HepG2 (cell line): Measurements from ENCODE around the gene ZNF503. TPM values are rescaled to one million over a fixed set of nuclear protein-coding genes. Genes with fewer than 3 reads are reported as not detected.

Experiments used
- DMAP1 ChIP-seq: IDR thresholded peaks from 2 replicates; pipeline ENCODE4 v1.6.1; 2016
- HES4 ChIP-seq: sonication (generic); formaldehyde crosslinking; IDR thresholded peaks from 2 replicates; pipeline ENCODE4 v1.9.0; 2021; ENCODE audit warnings: mild to moderate bottlenecking, missing genetic modification reagents, borderline replicate concordance
- MAFK ChIP-seq, 2 experiments: IDR thresholded peaks in 1 of 2; conservative IDR thresholded peaks in 1 of 2; 2 replicates each; pipeline ENCODE4 v1.6.1; 2011; ENCODE audit warnings: improper control_type of control experiment in 2 of 2, low read length in 2 of 2
- NCOA2 ChIP-seq: sonication (generic); formaldehyde crosslinking; IDR thresholded peaks from 2 replicates; pipeline ENCODE4 v1.8.0; 2022; ENCODE audit warnings: inconsistent platforms
- NFE2L1 ChIP-seq: sonication (generic); formaldehyde crosslinking; IDR thresholded peaks from 2 replicates; pipeline ENCODE4 v1.4.0; 2020; ENCODE audit warnings: missing genetic modification reagents, mild to moderate bottlenecking, borderline replicate concordance
- TBX3 ChIP-seq: fragments of 450-650 bp; IDR thresholded peaks from 2 replicates; pipeline ENCODE4 v1.6.1; 2017; ENCODE audit warnings: antibody characterized with exemption, mild to moderate bottlenecking, inconsistent platforms, borderline replicate concordance
- ZBTB38 ChIP-seq: sonication (generic); formaldehyde crosslinking; IDR thresholded peaks from 2 replicates; pipeline ENCODE4 v1.5.1; 2020; ENCODE audit warnings: mild to moderate bottlenecking, missing genetic modification reagents
- ZC3H13 ChIP-seq: sonication (generic); formaldehyde crosslinking; IDR thresholded peaks from 2 replicates; pipeline ENCODE4 v1.8.1; 2023; ENCODE audit warnings: mild to moderate bottlenecking, missing genetic modification reagents, moderate library complexity
- ZFP90 ChIP-seq: sonication (generic); formaldehyde crosslinking; IDR thresholded peaks from 2 replicates; pipeline ENCODE4 v1.8.0; 2022; ENCODE audit warnings: missing genetic modification reagents, mild to moderate bottlenecking, inconsistent platforms, borderline replicate concordance
- ZFY ChIP-seq: sonication (generic); formaldehyde crosslinking; IDR thresholded peaks from 2 replicates; pipeline ENCODE4 v1.4.0; 2020; ENCODE audit warnings: missing genetic modification reagents
- ZNF547 ChIP-seq: sonication (generic); formaldehyde crosslinking; IDR thresholded peaks from 2 replicates; pipeline ENCODE4 v1.5.1; 2020; ENCODE audit warnings: mild to moderate bottlenecking, missing genetic modification reagents
- ZNF614 ChIP-seq: IDR thresholded peaks from 2 replicates; pipeline ENCODE4 v1.6.1; 2018; ENCODE audit warnings: missing biosample characterization, missing genetic modification reagents, inconsistent platforms, borderline replicate concordance
- ZNF792 ChIP-seq: IDR thresholded peaks from 2 replicates; pipeline ENCODE4 v1.6.1; 2016
- polyA plus RNA-seq, 8 experiments: library from polyadenylated mRNA; depleted of rRNA in 3 of 8; stranded (reverse) in 7 of 8; unstranded in 1 of 8; fragments of >200 nt; fragmentation: Illumina TruSeq in 4 of 8; extraction: Trizol in 4 of 8; gene quantifications; 2 replicates each; pipeline versions ENCODE4 v1.2.1 to v1.2.3, GENCODE V29; 2011 to 2016; ENCODE audit warnings: low read depth in 4 of 8, missing spikeins in 1 of 8, mixed read lengths in 1 of 8; ENCODE audit not compliant: insufficient read depth in 1 of 8
- total RNA-seq, 5 experiments: library from RNA; depleted of rRNA; stranded (reverse); fragments of >200 nt; fragmentation: Illumina TruSeq; extraction: Trizol; gene quantifications; 2 replicates each; pipeline ENCODE4 v1.2.3, GENCODE V29; 2016; ENCODE audit warnings: low read depth in 1 of 5
- TF ChIP-seq, protein P1 (sequence below): sonication (generic); formaldehyde crosslinking; IDR thresholded peaks from 2 replicates; pipeline ENCODE4 v1.4.0; 2020; ENCODE audit warnings: mild to moderate bottlenecking, missing genetic modification reagents
- TF ChIP-seq, protein P2 (sequence below): sonication (generic); formaldehyde crosslinking; IDR thresholded peaks from 2 replicates; pipeline ENCODE4 v1.9.0; 2021; ENCODE audit warnings: missing genetic modification reagents, mild to moderate bottlenecking, borderline replicate concordance
- TF ChIP-seq, protein P3 (sequence below): sonication (generic); formaldehyde crosslinking; IDR thresholded peaks from 2 replicates; pipeline ENCODE4 v1.4.0; 2020; ENCODE audit warnings: mild to moderate bottlenecking, missing genetic modification reagents

ZNF503 gene
- total and polyA plus RNA-seq, 2 of the 13 experiments (the other 11 are each of a cell fraction or from before 2014, with no cell fraction given): 2.7 to 8.3 TPM

DNA sequence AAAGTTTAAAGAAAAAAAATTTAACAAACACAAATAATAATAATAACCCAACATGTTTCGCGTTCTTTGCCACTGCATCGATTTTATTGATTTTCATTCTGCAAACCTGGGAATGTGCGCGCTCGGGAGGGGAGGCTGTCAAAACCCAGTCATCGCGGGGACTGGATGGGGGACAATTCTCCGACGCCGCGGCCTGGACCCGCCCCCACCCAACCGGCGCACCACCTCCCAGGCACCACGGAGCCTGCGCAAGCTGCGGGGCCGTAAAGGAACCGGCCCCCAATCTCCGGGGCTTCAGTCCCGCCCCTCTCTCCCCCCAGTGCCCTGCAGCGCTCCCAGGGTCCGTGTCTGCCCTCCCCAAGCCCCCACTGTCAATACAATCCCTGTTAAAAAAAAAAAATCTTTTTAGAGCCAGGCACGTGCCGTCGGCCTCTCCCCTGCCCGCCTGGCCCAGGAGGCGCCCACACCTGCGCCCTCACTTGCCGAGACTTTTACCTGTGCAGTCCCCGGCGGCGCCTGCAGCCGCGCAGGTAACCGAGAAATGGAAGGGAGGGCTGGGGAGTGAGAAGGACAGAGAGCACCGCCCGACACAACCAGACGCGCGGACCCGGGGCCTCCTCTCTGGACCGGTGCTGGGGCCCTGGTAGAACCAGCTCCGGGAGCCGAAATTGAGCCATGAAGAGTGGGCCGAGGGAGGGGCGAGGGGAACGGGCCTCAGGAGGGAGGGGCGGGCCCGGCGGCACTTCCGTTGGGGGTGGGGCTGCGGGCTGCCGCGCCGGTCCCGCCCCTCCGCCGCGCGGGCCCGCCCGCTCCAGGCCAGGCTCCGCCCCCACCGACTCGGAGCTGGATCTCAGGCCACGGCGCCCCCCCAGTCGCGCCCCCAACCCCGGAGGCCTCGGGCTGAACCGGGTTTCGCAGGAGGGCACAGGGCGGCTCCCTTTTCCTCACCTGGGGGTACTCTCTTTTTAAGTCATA, 7.6 kb upstream of the ZNF503 start (continued):
- TF ChIP-seq, protein P1, sequence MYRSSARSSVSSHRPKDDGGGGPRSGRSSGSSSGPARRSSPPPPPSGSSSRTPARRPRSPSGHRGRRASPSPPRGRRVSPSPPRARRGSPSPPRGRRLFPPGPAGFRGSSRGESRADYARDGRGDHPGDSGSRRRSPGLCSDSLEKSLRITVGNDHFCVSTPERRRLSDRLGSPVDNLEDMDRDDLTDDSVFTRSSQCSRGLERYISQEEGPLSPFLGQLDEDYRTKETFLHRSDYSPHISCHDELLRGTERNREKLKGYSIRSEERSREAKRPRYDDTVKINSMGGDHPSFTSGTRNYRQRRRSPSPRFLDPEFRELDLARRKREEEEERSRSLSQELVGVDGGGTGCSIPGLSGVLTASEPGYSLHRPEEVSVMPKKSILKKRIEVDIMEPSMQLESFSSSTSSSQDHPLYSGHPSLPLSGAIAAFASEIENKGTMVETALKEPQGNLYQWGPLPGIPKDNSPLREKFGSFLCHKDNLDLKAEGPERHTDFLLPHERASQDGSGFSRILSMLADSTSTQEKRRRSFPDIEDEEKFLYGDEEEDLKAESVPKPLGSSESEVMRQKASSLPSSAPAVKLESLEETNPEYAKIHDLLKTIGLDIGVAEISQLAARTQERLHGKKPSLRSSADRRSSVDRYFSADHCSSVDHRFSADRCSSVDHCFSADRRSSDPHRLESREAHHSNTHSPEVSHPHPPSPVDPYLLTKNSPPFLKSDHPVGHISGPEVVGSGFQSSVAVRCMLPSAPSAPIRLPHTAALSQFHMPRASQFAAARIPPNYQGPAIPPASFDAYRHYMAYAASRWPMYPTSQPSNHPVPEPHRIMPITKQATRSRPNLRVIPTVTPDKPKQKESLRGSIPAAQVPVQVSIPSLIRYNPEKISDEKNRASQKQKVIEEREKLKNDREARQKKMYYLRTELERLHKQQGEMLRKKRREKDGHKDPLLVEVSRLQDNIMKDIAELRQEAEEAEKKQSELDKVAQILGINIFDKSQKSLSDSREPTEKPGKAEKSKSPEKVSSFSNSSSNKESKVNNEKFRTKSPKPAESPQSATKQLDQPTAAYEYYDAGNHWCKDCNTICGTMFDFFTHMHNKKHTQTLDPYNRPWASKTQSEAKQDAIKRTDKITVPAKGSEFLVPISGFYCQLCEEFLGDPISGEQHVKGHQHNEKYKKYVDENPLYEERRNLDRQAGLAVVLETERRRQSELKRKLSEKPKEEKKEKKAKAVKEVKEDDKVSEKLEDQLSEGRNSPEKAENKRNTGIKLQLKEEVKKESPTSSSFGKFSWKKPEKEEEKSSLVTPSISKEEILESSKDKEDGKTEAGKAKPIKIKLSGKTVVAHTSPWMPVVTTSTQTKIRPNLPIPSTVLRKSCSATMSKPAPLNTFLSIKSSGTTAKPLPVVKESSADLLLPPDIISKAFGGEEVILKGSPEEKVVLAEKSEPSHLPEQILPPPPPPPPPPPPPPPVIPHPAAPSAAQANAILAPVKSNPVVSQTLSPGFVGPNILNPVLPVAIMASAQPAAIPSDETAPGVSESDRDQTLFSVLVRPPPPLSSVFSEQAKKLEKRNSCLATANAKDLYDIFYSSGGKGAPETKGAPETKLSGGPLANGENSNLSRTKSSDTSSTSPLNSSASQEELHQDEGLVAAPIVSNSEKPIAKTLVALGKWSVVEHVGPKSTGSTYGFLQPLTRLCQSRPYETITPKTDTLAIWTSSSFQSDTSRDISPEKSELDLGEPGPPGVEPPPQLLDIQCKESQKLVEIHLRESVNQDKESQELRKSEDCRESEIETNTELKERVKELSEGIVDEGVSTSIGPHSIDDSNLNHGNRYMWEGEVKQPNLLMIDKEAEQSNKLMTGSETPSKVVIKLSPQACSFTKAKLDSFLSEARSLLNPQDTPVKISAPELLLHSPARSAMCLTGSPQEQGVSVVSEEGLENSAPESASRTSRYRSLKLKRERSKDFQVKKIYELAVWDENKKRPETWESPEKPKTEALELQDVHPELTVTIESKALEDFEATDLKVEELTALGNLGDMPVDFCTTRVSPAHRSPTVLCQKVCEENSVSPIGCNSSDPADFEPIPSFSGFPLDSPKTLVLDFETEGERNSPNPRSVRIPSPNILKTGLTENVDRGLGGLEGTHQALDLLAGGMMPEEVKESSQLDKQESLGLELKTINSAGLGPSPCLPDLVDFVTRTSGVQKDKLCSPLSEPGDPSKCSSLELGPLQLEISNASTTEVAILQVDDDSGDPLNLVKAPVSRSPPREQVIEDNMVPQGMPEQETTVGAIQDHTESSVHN (CRISPR knock-in tag): 0 out of 2 replicates have a peak, but pooled peaks have one; percentile 34
- TF ChIP-seq TBX3: no peak
- peak; percentile 80; the same call in 1 of the 2 replicates for TF ChIP-seq ZC3H13 (CRISPR knock-in tag)
- TF ChIP-seq DMAP1 (CRISPR knock-in tag): peak; percentile 64; the same call in 1 of the 2 replicates
- no peak for TF ChIP-seq ZNF614 (CRISPR knock-in tag)
- TF ChIP-seq ZNF792 (CRISPR knock-in tag): no peak
- TF ChIP-seq, protein P2, sequence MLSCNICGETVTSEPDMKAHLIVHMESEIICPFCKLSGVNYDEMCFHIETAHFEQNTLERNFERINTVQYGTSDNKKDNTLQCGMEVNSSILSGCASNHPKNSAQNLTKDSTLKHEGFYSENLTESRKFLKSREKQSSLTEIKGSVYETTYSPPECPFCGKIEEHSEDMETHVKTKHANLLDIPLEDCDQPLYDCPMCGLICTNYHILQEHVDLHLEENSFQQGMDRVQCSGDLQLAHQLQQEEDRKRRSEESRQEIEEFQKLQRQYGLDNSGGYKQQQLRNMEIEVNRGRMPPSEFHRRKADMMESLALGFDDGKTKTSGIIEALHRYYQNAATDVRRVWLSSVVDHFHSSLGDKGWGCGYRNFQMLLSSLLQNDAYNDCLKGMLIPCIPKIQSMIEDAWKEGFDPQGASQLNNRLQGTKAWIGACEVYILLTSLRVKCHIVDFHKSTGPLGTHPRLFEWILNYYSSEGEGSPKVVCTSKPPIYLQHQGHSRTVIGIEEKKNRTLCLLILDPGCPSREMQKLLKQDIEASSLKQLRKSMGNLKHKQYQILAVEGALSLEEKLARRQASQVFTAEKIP (CRISPR knock-in tag): no peak
- TF ChIP-seq, protein P3, sequence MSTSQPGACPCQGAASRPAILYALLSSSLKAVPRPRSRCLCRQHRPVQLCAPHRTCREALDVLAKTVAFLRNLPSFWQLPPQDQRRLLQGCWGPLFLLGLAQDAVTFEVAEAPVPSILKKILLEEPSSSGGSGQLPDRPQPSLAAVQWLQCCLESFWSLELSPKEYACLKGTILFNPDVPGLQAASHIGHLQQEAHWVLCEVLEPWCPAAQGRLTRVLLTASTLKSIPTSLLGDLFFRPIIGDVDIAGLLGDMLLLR (CRISPR knock-in tag): 0 out of 2 replicates have a peak, but pooled peaks have one; percentile 16
- TF ChIP-seq ZFP90 (CRISPR knock-in tag): peak; percentile 74; the same call in 1 of the 2 replicates
- TF ChIP-seq ZNF547 (CRISPR knock-in tag): peak; percentile 70
- TF ChIP-seq ZFY (CRISPR knock-in tag): peak; percentile 78
- peak; percentile 54 for TF ChIP-seq HES4 (CRISPR knock-in tag)
- no peak for TF ChIP-seq NFE2L1 (CRISPR knock-in tag)
- TF ChIP-seq MAFK (conservative IDR thresholded peaks at IDR 0.05 in 1 of 2, IDR thresholded peaks at IDR 0.05 in 1 of 2; ENCODE audit: low read length in 2 of 2): no peak
- TF ChIP-seq ZBTB38 (CRISPR knock-in tag): peak; percentile 27; the same call in 1 of the 2 replicates
- TF ChIP-seq NCOA2 (CRISPR knock-in tag): no peak
